GM13977 (cell line): ENCODE measurements around the gene TACR2.

Source experiments
- DNase-seq: peaks from one replicate; pipeline ENCODE4 v3.0.0; 2012; ENCODE audit warnings: low spot score
- in situ Hi-C: fragments of 300-500 bp; cut with MboI; formaldehyde crosslinking; loops from one replicate; pipeline ENCODE4 v1.12.0; 2022; ENCODE audit warnings: low sequenced_read_pairs, low pct_unique_long_range_greater_than_20kb, mixed read lengths, inconsistent platforms; ENCODE audit not compliant: unreplicated experiment
- TF ChIP-seq, protein P1 (sequence below): IDR thresholded peaks from 2 replicates; pipeline ENCODE4 v1.5.1; 2012; ENCODE audit warnings: mild to moderate bottlenecking, control low read depth; ENCODE audit not compliant: insufficient read depth; ENCODE audit errors: extremely low read depth, missing control alignments

TACR2 gene

GRCh38 chr10:69409968-69410367, 6.8 kb downstream of the TACR2 start:
- TF ChIP-seq, protein P1, sequence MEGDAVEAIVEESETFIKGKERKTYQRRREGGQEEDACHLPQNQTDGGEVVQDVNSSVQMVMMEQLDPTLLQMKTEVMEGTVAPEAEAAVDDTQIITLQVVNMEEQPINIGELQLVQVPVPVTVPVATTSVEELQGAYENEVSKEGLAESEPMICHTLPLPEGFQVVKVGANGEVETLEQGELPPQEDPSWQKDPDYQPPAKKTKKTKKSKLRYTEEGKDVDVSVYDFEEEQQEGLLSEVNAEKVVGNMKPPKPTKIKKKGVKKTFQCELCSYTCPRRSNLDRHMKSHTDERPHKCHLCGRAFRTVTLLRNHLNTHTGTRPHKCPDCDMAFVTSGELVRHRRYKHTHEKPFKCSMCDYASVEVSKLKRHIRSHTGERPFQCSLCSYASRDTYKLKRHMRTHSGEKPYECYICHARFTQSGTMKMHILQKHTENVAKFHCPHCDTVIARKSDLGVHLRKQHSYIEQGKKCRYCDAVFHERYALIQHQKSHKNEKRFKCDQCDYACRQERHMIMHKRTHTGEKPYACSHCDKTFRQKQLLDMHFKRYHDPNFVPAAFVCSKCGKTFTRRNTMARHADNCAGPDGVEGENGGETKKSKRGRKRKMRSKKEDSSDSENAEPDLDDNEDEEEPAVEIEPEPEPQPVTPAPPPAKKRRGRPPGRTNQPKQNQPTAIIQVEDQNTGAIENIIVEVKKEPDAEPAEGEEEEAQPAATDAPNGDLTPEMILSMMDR = no peak
- in situ Hi-C loops = no loop called here
- DNase-seq = no peak

DNA sequence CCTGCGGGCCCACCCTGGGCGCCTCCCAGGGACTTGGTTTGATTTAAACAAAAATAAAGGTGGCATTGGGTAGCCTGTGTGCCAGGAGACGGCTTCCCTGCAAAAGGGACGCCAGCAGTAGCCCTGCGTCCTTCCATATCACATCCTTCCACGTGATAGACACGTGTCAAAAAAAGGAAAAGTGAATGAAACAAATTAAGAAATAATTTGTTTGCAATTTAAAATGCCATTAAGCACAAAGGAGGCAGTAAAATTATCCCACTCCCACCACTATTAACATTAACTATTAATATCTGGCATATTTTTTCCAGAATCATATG, 7.6 kb downstream of the TACR2 start:
- TF ChIP-seq, protein P1 = no peak
- in situ Hi-C loops = no loop called here
- no peak for DNase-seq

GRCh38 chr10:69408318-69409175, 8.2 kb downstream of the TACR2 start:
- in situ Hi-C loops = no loop called here

DNA sequence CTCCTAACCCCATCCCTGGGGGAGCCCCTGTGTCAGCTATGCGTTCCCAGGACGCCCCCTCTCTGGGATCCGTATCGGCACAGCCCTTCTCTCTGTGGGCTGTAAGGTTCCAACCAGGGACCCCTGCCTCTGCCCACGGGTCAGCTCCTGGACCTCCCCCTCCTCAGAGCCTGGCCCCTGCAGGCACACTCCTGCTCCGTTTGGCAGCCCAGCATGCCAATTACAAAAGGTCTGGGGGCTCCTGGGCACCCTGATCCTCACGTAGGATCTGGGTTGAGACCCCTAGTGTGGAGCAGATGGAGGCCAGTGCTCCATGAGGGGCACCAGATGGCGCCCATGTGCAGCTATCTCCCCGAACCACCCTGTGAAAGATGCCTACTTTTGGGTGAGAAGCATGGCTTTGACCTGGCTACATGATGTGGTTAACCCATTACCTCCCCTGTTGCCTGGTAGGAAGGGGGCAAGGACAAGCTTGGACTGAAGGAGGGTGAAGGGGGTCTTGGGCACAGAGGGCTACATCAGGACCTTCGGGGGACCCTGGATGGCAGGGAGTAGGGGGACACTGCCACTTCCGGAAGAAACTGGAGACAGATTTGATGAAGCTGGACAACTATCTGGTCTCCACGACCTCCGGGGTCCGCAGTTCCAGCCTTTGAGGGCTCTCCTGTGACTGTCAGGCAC, 9.0 kb downstream of the TACR2 start:
- in situ Hi-C loops = no loop called here
- TF ChIP-seq, protein P1 = peak; percentile 34
- peak; percentile 60 for DNase-seq

More at GRCh38 chr10:69408318-69409175, 8.2 kb downstream of the TACR2 start:
- DNase-seq = peak; percentile 95
- TF ChIP-seq, protein P1 = peak; percentile 79

GRCh38 chr10:69406816-69407580, 9.7 kb downstream of the TACR2 start:
- DNase-seq = no peak
- in situ Hi-C loops = no loop called here
- TF ChIP-seq, protein P1 = no peak

DNA sequence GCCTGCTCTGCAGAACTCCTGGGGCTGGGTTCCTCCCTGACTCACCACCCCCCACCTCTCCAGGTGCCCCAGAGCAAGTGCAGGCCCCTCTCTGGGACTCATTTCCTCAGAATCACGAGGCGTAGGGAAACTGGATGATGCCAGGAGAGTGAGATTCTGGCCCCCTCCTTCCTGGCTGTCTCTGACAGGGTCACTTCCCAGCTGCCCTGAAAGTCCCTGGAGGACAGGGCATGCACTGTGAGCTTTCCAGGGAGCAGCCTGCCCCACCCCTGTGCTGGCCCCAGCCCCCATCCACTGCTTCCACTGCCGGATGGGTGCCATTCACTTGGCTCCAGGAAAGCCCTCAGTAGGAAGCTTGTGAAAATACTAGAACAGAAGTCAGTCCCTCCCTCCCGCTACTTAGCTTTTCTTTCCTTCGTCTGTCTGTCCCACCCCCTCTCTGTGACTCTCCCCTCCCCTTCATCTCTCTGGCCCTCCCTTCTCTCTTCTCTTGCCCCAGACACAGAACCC, 10.4 kb downstream of the TACR2 start:
- in situ Hi-C loops = no loop called here
- TF ChIP-seq, protein P1 = no peak
- DNase-seq = no peak
